Peyer's patch (tissue), 4 donors: ENCODE results near the gene CLECL1. TPM values are rescaled to one million over a fixed set of nuclear protein-coding genes. Genes with fewer than 3 reads are reported as not detected.

Experiments
- DNase-seq, 3 donors: peaks; one replicate each; pipeline ENCODE4 v3.0.0-alpha.2; 2017 to 2019
- H3K27ac ChIP-seq, 4 donors: fragments of 200-600 bp; sonication (generic); one replicate each; pipeline ENCODE4 v1.5.1; 2016 to 2019
- H3K27me3 ChIP-seq, 2 donors: fragments of 200-600 bp; sonication (generic); one replicate each; pipeline ENCODE4 v1.5.1; 2019
- H3K36me3 ChIP-seq, 3 donors: fragments of 200-600 bp; sonication (generic); one replicate each; pipeline ENCODE4 v1.5.1; 2016 to 2019
- H3K4me1 ChIP-seq, 4 donors: fragments of 200-600 bp; sonication (generic); one replicate each; pipeline ENCODE4 v1.5.1; 2016 to 2019
- H3K4me3 ChIP-seq, 4 donors: fragments of 200-600 bp; sonication (generic); 1 replicate in 3 of 4; 2 replicates in 1 of 4; pipeline ENCODE4 v1.5.1; 2016 to 2019; ENCODE audit warnings: mild to moderate bottlenecking in 1 of 4
- H3K9me3 ChIP-seq, 4 donors: fragments of 200-600 bp; sonication (generic); one replicate each; pipeline ENCODE4 v1.5.1; 2016 to 2019; ENCODE audit warnings: mild to moderate bottlenecking in 1 of 4
- CTCF ChIP-seq, 6 experiments: fragments of 450-650 bp in 4 of 6; fragments of 200-600 bp in 2 of 6; sonication (generic) in 1 of 6; IDR thresholded peaks; one replicate each; pipeline ENCODE4 v1.5.1; 2017 to 2019; ENCODE audit warnings: antibody characterized with exemption in 6 of 6, mild to moderate bottlenecking in 3 of 6, moderate library complexity in 1 of 6
- POLR2A ChIP-seq, 2 donors: fragments of 450-650 bp; IDR thresholded peaks; one replicate each; pipeline ENCODE4 v1.5.1; 2017; ENCODE audit warnings: antibody characterized with exemption in 2 of 2, mild to moderate bottlenecking in 2 of 2, moderate library complexity in 2 of 2
- total RNA-seq, 4 donors: library from RNA; depleted of rRNA; stranded (reverse); fragments of >200 nt; gene quantifications; one replicate each; pipeline ENCODE4 v1.1.0, GENCODE V29; 2016

Gene CLECL1
- total RNA-seq, 4 donors from 2014 or later: 4.1 to 4.2 TPM; not detected in 2

GRCh38 chr12:9754099-9754927 is 21.4 kb upstream of the CLECL1 start:
- no peaks in the 10 kb centered on the region for H3K36me3 ChIP-seq
- no peak for DNase-seq
- no peaks in the 10 kb centered on the region for H3K27me3 ChIP-seq
- peak overlapping the region in 1 of 4 donors; percentile 32 for H3K27ac ChIP-seq
- H3K4me3 ChIP-seq: no peak overlapping the region
- no peaks in the 10 kb centered on the region for H3K4me1 ChIP-seq
- H3K9me3 ChIP-seq: no peaks in the 10 kb centered on the region
- TF ChIP-seq POLR2A (IDR thresholded peaks at IDR 0.05) (no peak), CTCF (IDR thresholded peaks at IDR 0.05) (no peak)

GRCh38 chr12:9753498-9753897 is 20.6 kb upstream of the CLECL1 start:
- no peaks in the 10 kb centered on the region for H3K36me3 ChIP-seq
- H3K27ac ChIP-seq: no peak overlapping the region
- no peaks in the 10 kb centered on the region for H3K4me1 ChIP-seq
- TF ChIP-seq CTCF (IDR thresholded peaks at IDR 0.05) (no peak), POLR2A (IDR thresholded peaks at IDR 0.05) (no peak)
- no peaks in the 10 kb centered on the region for H3K9me3 ChIP-seq
- no peak overlapping the region for H3K4me3 ChIP-seq
- DNase-seq: no peak
- no peaks in the 10 kb centered on the region for H3K27me3 ChIP-seq

- Histone ChIP-seq H3K9me3 (no peaks in the 10 kb centered on the region), H3K27ac (no peak overlapping the region), H3K4me1 (no peaks in the 10 kb centered on the region), H3K4me3 (no peak overlapping the region), H3K36me3 (no peaks in the 10 kb centered on the region), H3K27me3 (no peaks in the 10 kb centered on the region)
- DNase-seq: no peak
- no peak for TF ChIP-seq CTCF (IDR thresholded peaks at IDR 0.05)
Observed at GRCh38 chr12:9753073-9753472, 20.2 kb upstream of the CLECL1 start.

GRCh38 chr12:9752145-9752933 is 19.4 kb upstream of the CLECL1 start:
- DNase-seq: no peak
- no peaks in the 10 kb centered on the region for H3K9me3 ChIP-seq
- no peaks in the 10 kb centered on the region for H3K36me3 ChIP-seq
- H3K4me3 ChIP-seq: no peak overlapping the region
- H3K4me1 ChIP-seq: no peaks in the 10 kb centered on the region
- no peak for TF ChIP-seq POLR2A (IDR thresholded peaks at IDR 0.05)
- TF ChIP-seq CTCF (IDR thresholded peaks at IDR 0.05): no peak
- peak overlapping the region in 1 of 4 donors; percentile 60 for H3K27ac ChIP-seq
- no peaks in the 10 kb centered on the region for H3K27me3 ChIP-seq

GRCh38 chr12:9751204-9752144 is 18.6 kb upstream of the CLECL1 start:
- H3K4me3 ChIP-seq: no peak overlapping the region

More at GRCh38 chr12:9751204-9752144, 18.6 kb upstream of the CLECL1 start:
- Histone ChIP-seq H3K27me3 (no peaks in the 10 kb centered on the region), H3K36me3 (no peaks in the 10 kb centered on the region), H3K27ac (peak overlapping the region in 1 of 4 donors; percentile 60), H3K9me3 (no peaks in the 10 kb centered on the region), H3K4me1 (no peaks in the 10 kb centered on the region)
- DNase-seq: no peak
- TF ChIP-seq POLR2A (IDR thresholded peaks at IDR 0.05) (no peak), CTCF (IDR thresholded peaks at IDR 0.05) (peak in 4 of 6 experiments; percentile 21 to 57 (median 50))
